Adrenal gland (tissue), 12 donors: ENCODE results near the gene SLC37A1. TPM values are rescaled to one million over a fixed set of nuclear protein-coding genes. Genes with fewer than 3 reads are reported as not detected.
A peak's percentile ranks its signal among the peaks of the same experiment; 100 is the strongest.

ENCODE experiments used
- DNase-seq, 7 donors: peaks; one replicate each; pipeline ENCODE4 v3.0.0-alpha.2; 2019 to 2020
- H3K27ac ChIP-seq, 5 donors: fragments of 200-600 bp; sonication (generic) in 4 of 5; 1 replicate in 3 of 5; 2 replicates in 2 of 5; pipeline versions ENCODE4 v1.5.1 to v1.8.0; 2016 to 2020; ENCODE audit warnings: mild to moderate bottlenecking in 1 of 5
- H3K27me3 ChIP-seq: fragments of 200-600 bp; 2 replicates; pipeline ENCODE4 v1.8.0; 2021
- H3K36me3 ChIP-seq, 2 donors: fragments of 200-600 bp; replicated peaks in 1 of 2; 1 replicate in 1 of 2; 2 replicates in 1 of 2; pipeline versions ENCODE4 v1.5.1 to v1.8.0; 2018 to 2022
- H3K4me1 ChIP-seq, 2 donors: fragments of 200-600 bp; replicated peaks in 1 of 2; 1 replicate in 1 of 2; 2 replicates in 1 of 2; pipeline versions ENCODE4 v1.5.1 to v1.8.0; 2018 to 2021
- H3K4me3 ChIP-seq, 4 donors: fragments of 200-600 bp; sonication (generic) in 3 of 4; one replicate each; pipeline ENCODE4 v1.5.1; 2016 to 2018
- H3K9me3 ChIP-seq, 3 donors: fragments of 200-600 bp; sonication (generic) in 1 of 3; replicated peaks in 1 of 3; 1 replicate in 2 of 3; 2 replicates in 1 of 3; pipeline versions ENCODE4 v1.5.1 to v1.8.0; 2016 to 2021
- POLR2A ChIP-seq, 2 donors: fragments of 450-650 bp; IDR thresholded peaks; one replicate each; pipeline ENCODE4 v1.6.1; 2017; ENCODE audit warnings: antibody characterized with exemption in 2 of 2, mild to moderate bottlenecking in 2 of 2, moderate library complexity in 1 of 2
- WGBS, 4 donors: extraction: QIAGEN DNeasy Blood & Tissue Kit in 2 of 4; methylation state at CpG; one replicate each; pipeline versions ENCODE4 v1.1.5 to v1.1.7; 2013 to 2017; 5-methylcytosine and 5-hydroxymethylcytosine counted together
- intact Hi-C, 2 donors: fragments of 100-400 bp; cut with DNase I; formaldehyde crosslinking; loops; one replicate each; pipeline versions ENCODE4 v1.14.1 to v1.15.0; 2022 to 2023
- polyA plus RNA-seq, 3 donors: library from polyadenylated mRNA; stranded (reverse); fragments of 200-250 nt in 2 of 3; fragments of 350-450 nt in 1 of 3; fragmentation: Illumina TruSeq in 1 of 3; extraction: RNeasy Lipid Tissue Mini Kit (QIAGEN cat#74804) in 1 of 3; gene quantifications; one replicate each; pipeline ENCODE4 v1.2.3, GENCODE V29; 2013 to 2014
- total RNA-seq, 9 donors: library from RNA; depleted of rRNA in 4 of 9; stranded (reverse); fragments of >200 nt in 4 of 9; fragments of 120-200 nt in 1 of 9; fragmentation: NEBNext Ultra II Directional in 1 of 9; extraction: Animal tissue kit (Norgen Biotek cat#: 25700) in 1 of 9; gene quantifications; one replicate each; pipeline versions ENCODE4 v1.1.0 to v1.2.4, GENCODE V29; 2013 to 2023
- TF ChIP-seq, protein P1 (sequence below), 6 experiments: fragments of 450-650 bp in 4 of 6; fragments of 200-600 bp in 2 of 6; sonication (generic) in 1 of 6; IDR thresholded peaks; 1 replicate in 5 of 6; 2 replicates in 1 of 6; pipeline versions ENCODE4 v1.5.1 to v1.8.0; 2016 to 2021; ENCODE audit warnings: antibody characterized with exemption in 6 of 6, mild to moderate bottlenecking in 2 of 6, moderate library complexity in 1 of 6
- donor health status: healthy with polysubstance abuse.
- donor health status: Bipolar disorder and iron deficiency.
- donor health status: DM: yes; HTN: yes; CAD: no.
- donor health status: DM: no; HTN: no; CAD: no.
- donor health status: DM: no; HTN: no; CAD: no.
- donor health status: DM: yes; HTN: yes; CAD: no.

SLC37A1 gene
- total and polyA plus RNA-seq, 12 donors, result 4.8 to 27.2 (median 16.3) TPM

DNA sequence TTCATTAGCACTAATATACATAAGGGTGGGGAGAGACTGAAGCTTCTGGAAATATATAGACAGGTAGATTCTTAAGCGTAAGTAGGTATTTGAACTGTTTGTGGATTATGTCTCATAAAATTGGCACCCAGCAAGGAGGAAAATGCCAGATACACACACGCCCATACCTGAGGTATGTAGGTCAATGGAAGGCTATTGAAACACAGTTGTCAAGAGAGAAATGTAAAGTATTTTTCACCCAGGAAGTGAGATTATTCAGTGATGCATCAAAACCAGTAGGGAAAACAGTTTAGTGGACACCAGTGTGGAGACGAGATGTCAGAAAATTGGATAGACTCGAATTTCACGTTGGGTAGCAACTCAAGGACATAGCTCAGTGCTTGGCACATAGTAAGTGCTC is 12.9 kb upstream of the SLC37A1 start:
- DNase-seq, result peak in 1 of 7 donors; percentile 6
- Histone ChIP-seq H3K27me3 (no peaks in the 10 kb centered on the region), H3K27ac (no peak overlapping the region), H3K4me3 (no peak overlapping the region), H3K4me1 (peaks cover 0 to 7% of the 10 kb centered on the region in 2 donors), H3K9me3 (no peaks in the 10 kb centered on the region), H3K36me3 (no peaks in the 10 kb centered on the region)
- TF ChIP-seq, protein P1, sequence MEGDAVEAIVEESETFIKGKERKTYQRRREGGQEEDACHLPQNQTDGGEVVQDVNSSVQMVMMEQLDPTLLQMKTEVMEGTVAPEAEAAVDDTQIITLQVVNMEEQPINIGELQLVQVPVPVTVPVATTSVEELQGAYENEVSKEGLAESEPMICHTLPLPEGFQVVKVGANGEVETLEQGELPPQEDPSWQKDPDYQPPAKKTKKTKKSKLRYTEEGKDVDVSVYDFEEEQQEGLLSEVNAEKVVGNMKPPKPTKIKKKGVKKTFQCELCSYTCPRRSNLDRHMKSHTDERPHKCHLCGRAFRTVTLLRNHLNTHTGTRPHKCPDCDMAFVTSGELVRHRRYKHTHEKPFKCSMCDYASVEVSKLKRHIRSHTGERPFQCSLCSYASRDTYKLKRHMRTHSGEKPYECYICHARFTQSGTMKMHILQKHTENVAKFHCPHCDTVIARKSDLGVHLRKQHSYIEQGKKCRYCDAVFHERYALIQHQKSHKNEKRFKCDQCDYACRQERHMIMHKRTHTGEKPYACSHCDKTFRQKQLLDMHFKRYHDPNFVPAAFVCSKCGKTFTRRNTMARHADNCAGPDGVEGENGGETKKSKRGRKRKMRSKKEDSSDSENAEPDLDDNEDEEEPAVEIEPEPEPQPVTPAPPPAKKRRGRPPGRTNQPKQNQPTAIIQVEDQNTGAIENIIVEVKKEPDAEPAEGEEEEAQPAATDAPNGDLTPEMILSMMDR (IDR thresholded peaks at IDR 0.05), result no peak
- TF ChIP-seq POLR2A (IDR thresholded peaks at IDR 0.05), result no peak
- intact Hi-C loops, result no loop called here
- WGBS, 4 donors, result 74 to 78% (median 76%) methylated on average over 5 of the region's 5 CpGs

DNA sequence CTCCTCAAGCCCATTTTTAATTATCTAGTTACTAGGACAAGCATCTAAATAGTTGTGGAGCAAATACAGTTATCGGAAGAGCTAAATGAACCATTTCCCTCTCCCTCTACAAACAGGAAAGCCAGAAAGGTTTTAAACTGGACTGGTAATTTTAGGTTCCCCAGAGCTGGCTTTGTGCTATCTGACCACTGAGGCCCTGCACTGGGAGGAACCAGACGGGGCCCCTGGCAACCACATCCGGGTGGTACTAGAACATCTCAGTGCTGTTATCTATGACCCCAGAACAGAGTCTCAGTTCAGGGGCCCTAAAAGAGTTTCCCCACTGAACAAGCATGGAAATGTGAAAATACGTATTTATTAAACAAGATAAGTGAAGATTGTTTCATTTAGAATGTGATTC is 9.9 kb upstream of the SLC37A1 start:
- TF ChIP-seq, protein P1 (IDR thresholded peaks at IDR 0.05), result no peak
- TF ChIP-seq POLR2A (IDR thresholded peaks at IDR 0.05), result no peak
- 73 to 82% (median 79%) methylated on average over 4 of the region's 4 CpGs for WGBS, 4 donors
- intact Hi-C loops, result no loop called here
- Histone ChIP-seq H3K36me3 (no peaks in the 10 kb centered on the region), H3K27me3 (no peaks in the 10 kb centered on the region), H3K9me3 (no peaks in the 10 kb centered on the region), H3K4me1 (no peaks in the 10 kb centered on the region), H3K27ac (no peak overlapping the region), H3K4me3 (no peak overlapping the region)
- DNase-seq, result peak in 1 of 7 donors; percentile 5

DNA sequence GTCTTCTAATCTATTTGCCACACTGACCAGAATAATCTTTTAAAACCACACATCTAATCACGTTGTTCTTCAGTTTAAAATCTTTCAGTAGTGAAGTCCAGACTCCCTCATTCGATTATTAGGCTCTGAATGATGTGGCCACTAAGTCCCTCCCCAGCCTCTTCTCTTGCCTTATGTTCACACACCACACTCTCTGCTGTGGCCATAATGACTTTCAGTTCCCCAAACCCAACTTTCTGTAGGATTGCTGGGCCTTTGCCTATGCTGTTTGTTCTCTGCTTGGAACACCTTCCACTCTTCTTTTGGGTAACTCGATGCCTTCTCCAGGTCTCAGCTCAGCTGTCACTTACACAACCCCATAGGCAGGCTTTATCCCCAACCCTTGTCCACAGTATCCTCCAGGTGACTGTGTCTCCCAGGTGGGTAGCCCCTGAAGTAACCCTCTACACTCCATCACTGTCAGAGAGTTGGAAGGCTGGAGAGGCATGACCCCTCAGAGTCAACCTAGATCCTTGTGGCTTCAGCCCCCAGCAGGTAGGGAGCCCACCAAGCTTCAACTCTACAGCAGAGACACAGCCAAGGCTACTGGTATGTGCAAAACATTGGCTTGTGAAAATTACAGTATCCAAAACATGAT is 8.4 kb upstream of the SLC37A1 start:
- TF ChIP-seq, protein P1 (IDR thresholded peaks at IDR 0.05), result no peak
- TF ChIP-seq POLR2A (IDR thresholded peaks at IDR 0.05), result no peak
- intact Hi-C loops, result no loop called here

DNA sequence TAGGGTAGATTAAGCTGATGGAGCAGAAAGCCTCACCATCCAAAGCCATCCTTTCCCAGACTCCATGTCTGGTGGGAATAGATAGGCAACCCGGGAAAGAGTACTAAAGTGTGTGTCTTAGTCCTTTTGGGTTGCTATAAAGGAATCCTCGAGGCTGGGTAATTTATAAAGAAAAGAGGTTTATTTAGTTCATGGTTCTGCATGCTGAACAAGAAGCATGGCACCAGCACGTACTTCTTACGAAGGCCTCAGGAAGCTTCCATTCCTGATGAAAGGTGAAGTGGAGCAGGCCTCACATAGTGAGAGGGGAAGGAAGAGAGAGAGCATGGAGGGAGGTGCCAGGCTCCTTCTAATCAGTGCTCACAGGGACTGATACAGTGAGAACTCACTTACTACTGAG is 6.2 kb upstream of the SLC37A1 start:
- no peaks in the 10 kb centered on the region for H3K4me1 ChIP-seq
- no peaks in the 10 kb centered on the region for H3K27me3 ChIP-seq
- 92 to 98% (median 95%) methylated on average over 4 of the region's 4 CpGs for WGBS, 4 donors
- DNase-seq, result peak in 1 of 7 donors; percentile 4
- no peaks in the 10 kb centered on the region for H3K9me3 ChIP-seq
- intact Hi-C loops, result no loop called here
- H3K27ac ChIP-seq, result no peak overlapping the region
- no peak for TF ChIP-seq POLR2A (IDR thresholded peaks at IDR 0.05)
- TF ChIP-seq, protein P1 (IDR thresholded peaks at IDR 0.05), result no peak
- no peaks in the 10 kb centered on the region for H3K36me3 ChIP-seq
- no peak overlapping the region for H3K4me3 ChIP-seq

More for the DNA sequence above, 8.4 kb upstream of the SLC37A1 start:
- Histone ChIP-seq H3K36me3 (no peaks in the 10 kb centered on the region), H3K9me3 (no peaks in the 10 kb centered on the region), H3K27me3 (no peaks in the 10 kb centered on the region), H3K27ac (no peak overlapping the region), H3K4me3 (no peak overlapping the region), H3K4me1 (no peaks in the 10 kb centered on the region)
- 59 to 69% (median 68%) methylated on average over 3 of the region's 3 CpGs for WGBS, 4 donors
- peak in 1 of 7 donors; percentile 9 for DNase-seq
